HG03571 (cell line): ENCODE data around the gene EPN2.

Experiments used
- ATAC-seq: cut with Tn5 transposase; IDR thresholded peaks from one replicate; pipeline ENCODE4 v1.9.1; 2021; ENCODE audit not compliant: unreplicated experiment

EPN2 gene

DNA sequence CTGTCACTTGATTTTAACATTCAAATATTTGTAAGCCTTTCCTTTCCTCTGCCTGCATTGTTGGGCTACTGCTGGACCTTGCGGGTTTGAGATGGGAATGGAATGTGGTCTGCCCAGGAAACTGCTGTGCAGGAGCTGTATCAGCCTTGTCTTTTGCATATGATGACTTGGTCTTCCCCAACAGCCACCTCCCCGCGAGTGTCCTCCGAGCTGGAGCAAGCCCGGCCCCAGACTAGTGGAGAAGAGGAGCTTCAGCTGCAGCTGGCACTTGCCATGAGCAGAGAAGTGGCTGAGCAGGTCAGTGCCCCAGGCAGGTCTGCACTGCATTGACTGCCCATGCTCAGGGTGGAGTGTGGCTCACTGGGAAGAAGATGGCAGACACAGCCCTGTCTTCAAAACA, 72.5 kb downstream of the EPN2 start:
- ATAC-seq = no peak

DNA sequence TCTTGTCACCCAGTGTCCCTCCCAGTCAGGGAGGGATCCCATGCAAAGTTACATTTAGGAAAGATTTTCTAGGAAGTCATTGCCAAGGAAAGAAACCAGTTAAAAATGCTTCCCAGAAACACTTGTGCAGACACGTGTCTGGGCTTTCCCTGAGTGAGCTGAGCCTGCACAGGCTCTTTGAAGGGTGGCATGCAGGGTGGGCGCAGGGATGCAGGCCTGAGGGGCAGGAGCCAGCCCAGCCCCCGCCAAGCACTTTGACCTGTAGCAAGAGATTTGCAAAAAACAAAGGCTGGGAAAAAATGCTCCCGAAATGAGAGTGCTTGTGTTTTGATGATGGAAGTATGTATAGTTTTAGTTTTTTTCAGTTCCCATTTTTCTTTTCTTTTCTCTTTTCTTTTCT, 73.0 kb downstream of the EPN2 start:
- no peak for ATAC-seq

- ATAC-seq = no peak
Observed at GRCh38 chr17:19311016-19311415, 73.8 kb downstream of the EPN2 start.

GRCh38 chr17:19311421-19312215, 74.5 kb downstream of the EPN2 start:
- ATAC-seq = no peak

- ATAC-seq = no peak
Observed at GRCh38 chr17:19312406-19312805, 75.2 kb downstream of the EPN2 start.

GRCh38 chr17:19313066-19313745, 76.0 kb downstream of the EPN2 start:
- no peak for ATAC-seq

DNA sequence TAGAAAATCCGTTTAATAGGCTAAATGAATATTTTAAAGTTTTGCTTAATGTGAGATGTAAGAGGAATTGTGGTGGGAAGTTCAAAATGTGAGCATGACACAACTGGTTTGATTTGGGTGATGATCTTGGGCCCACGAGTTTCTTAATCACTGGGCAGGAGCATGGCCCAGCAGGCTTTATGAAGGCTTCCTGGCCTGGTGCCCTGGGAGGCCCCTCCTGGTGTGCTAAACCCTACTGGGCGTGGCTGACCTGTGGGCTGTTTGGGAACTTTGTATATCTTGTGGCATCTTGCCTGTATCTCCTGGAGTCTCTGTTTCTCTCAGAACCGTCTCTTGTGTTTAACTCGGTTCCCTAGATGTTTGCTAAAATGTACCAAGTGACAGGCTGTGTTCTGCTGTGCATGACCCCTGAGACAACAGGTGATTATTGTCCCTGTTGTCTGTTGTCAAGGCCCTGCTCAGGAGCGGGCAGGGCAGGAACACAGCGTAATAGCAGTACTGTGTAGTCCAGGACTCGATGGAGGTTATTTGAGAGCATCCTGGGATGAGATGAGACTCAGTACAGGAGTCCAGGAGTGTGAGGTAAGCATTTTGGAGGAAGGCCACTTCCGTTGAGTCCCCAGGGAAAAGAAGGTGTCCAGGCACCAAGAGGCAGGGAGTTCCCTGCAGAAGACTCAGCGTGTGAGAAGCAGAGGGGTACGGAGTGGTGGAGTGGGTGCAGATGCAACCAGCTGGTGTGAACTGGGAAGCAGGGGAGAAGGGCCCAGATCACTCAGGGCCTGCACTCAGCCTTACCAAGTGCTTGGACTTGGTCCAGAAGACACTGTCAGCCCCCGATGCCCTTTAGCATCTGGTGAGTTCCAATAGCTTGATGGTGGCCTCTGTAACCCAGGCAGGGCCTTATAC, 76.8 kb downstream of the EPN2 start:
- no peak for ATAC-seq

DNA sequence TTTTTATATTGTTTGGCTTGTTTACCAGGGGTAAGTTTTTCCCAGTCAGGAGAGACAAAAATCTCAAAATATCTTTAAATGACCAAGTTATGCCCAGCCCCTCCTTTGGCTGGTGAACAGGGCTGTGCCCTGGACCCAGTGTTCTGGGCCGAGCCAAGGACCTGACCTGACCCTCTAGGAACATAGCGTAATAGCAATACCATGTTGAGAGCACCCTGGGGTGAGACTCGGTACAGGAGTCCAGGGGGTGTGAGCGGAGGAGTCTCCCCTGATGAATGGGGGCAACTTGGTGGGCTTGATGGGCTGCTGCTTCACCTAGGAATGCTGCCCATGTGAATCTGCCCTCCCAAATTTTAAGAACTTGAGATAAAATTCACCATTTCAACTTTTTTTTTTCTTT, 77.9 kb downstream of the EPN2 start:
- ATAC-seq = no peak

DNA sequence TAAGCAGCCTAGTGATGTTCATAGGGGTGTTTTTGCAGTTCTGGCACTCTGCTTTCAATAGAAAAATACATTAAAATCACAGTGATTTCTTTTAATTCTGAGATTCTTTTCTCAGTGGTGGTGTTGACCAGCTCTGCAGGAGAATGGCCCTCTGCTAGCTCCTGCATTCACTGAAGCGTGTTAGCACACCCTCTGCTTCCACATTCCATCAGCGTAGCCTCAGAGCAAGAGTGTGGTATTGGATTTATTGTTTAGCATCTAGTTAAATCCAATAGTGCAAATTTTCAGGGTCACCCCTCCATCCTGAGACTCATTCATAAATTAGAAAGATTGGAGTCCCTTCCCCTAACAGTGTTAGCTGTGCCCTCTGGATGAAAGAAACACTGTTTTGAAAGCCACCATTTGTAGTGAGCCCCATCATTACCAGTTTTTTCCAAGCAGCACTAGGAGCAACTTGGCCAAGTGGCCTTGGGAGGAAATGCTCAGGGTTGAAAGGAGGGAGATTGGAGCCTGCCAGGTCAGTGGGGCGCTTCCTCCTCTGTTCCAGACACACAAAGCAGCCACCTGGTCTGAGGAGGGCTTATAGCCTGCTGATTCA, 79.7 kb downstream of the EPN2 start:
- no peak for ATAC-seq

DNA sequence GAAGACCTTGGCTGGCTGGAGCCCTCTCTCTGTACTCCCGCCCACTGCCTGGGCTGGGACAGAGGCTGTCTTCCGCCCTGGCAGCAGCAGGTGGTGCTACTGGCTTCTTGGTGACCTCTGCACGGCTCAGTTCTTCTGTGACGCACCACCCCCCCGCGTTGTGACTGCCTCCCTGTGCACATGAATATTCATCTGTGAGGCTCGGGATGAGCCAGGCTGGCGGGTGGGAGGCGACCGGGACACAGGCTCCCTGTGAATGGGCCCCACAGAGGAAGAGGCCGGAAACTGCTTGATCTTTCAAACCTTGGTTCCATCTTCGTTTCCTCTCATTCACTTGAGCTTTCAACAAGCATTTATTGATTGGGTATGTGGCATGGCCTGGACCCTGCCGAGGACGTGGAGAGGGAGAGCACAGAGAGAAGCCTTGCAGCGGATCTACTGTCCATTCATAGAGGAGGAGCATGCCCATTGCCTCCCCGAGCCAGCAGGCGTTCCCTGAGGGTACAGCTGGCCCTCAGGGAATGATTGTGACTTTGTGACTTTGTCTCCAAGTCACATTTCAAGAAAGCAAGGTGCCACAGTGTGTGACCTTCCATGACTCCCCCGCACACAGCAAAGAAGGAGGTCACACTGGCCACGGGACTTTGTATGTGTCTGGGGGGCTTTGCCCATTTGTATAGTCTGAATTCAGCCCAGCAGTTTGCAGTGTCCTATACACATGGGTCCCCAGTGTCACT, 80.4 kb downstream of the EPN2 start:
- ATAC-seq = no peak

DNA sequence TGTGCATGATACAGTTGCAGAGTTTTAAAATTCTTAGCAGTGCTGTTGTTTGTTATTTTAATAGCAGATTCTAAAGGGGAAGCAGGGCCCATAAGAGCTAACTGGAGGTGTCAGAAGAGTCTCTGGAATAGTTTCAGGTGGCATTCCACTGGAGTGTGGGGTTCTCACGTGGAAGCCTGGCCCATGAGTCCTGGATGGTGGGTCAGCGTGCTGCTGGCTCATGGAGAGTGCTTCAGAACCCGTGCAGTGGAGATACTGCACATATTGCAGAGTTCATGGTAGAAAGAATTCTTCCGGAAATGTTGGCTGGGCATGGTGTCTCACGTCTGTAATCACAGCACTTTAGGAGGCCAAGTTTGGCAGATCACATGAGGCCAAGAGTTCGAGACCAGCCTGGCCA, 81.4 kb downstream of the EPN2 start:
- ATAC-seq = no peak

DNA sequence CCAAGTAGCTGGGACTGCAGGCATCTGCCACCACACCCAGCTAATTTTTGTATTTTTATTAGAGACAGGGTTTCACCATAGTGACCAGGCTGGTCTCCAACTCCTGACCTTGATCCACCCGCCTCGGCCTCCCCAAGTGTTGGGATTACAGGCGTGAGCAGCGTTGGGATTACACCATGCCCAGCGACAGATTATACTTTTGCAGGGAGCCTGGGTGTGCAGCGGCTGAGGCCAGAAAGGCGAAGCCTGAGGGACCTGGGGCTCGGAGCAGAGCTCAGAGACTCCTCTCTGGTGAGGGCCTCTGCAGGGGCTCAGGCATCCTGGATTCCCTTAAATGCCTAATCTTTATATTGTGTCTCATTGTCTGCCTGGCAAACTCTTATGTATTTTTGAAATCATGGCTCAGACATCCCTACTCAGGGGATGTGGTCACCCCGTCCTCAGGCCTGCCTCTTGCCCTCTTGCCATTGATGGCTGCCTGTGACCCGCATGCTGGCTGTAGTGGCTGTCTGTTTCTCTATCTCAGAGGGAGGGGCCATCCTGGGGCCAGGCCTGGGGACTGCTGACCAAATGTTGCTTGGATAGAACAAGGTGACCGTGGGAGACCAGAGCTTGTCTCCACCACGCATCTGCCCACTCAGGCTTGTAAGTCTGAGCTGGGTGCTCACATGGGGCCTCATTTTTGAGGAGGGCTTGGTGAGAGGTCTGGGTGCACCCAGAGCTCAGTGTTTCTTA, 82.8 kb downstream of the EPN2 start:
- ATAC-seq = no peak

DNA sequence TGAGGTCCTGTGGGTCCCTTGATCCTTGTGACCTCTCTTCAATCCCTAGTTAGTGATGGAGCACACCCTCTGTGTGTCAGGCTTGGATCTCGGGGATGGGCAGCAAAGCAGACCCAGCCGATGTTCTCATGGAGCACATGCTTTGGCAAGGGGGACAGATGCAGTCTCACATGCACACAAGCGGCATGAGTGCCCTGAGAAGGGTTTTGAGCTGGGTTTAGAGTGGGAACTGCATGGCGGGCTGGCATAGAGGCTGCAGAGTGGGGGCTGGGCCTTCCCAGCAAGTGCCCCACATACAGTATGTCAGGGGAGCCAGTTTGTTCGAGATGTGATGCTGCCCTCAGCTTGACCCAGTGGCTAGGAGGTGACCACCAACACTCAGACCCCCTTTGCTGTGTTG, 83.7 kb downstream of the EPN2 start:
- no peak for ATAC-seq

DNA sequence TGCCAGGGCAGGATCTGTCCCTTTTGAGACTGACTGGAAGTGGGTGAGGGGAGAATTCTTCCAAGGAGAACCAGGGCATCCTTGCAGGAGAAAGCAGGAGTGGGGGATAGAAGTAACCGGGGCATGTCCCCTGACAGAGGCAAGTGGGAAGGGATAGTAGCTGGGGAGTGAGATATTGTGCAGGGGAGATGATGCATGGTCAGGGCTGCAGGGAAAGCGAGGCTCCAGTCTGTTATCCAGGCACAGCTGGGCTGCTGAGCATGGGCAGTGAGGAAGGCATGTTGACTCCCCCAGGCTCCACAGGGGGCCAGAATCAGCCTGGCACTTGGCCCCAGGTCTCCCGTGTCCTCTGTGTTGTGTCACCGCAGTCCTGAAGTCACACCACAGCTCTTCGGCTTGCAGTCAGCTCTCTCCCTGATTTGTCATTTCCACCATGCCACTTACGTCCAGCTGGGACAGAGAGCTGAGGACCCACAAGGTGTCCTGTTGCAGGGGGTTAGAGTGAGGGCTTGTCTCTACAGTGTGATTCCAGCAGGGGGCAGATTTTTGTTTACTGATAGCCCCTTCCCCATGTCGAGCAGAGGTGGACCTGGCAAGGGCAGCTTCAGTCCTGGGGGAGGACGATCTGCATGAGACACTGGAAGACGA, 84.4 kb downstream of the EPN2 start:
- ATAC-seq = no peak

GRCh38 chr17:19322129-19322505, 85.0 kb downstream of the EPN2 start:
- no peak for ATAC-seq

- ATAC-seq = no peak
Observed at GRCh38 chr17:19322861-19323260, 85.7 kb downstream of the EPN2 start.

- ATAC-seq = no peak
Observed at GRCh38 chr17:19325542-19325941, 88.4 kb downstream of the EPN2 start.

- ATAC-seq = no peak
Observed at GRCh38 chr17:19327031-19327783, 90.0 kb downstream of the EPN2 start.
